ENCODE data around the gene TSPAN17. TPM values are rescaled to one million over a fixed set of nuclear protein-coding genes. Genes with fewer than 3 reads are reported as not detected.

Gene TSPAN17
- total RNA-seq, 1 experiment from 2014 or later, result 23.3 TPM

DNA sequence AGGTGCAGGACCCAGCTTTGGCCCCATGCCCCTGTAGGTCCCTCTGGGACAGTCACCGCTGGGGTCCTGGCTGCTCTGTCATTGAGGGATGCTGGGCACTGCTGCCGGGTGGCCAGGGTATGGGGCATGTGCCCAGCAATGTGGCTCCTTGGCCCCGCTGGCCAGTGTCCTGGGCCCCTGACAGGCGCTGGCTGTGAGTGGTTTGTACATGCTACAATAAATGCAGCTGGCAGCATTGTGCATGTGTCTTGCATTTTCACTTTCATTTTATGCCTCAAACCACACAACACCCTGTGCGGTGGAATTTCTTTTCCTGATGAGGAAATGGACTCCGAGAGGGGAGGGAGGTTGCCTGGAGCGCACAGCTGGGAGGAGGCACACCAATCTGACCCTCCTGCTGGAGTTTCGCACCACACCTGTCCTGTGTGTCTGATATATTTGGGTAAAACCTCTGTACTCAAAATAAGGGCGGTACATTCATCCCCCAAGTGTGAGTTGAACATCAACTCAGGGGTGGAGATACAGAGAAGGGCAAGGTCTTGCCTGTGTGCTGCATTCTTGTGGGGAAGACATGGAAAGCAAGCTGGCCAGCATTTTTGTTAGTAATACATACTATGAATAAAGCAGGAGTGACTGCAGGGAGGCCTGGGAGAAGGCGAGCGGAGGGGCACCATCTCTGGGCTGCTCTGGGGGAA lies 11.7 kb downstream of the TSPAN17 start:
- ChIA-PET POLR2A (ENCODE audit: low non-redundant PET) (no interaction called here), CTCF (interaction anchor here (1.3 to 1.7 kb wide), 2 partner anchors 9 to 453 kb away, joined by 4 read pairs; no protein-coding TSS in a partner anchor)
- no TSS peak for BruUV-seq (replicated peaks)
- TF ChIP-seq EZH2 (IDR thresholded peaks at IDR 0.05; ENCODE audit: borderline replicate concordance, low read depth, low read length, poor library complexity, severe bottlenecking), result no peak
- TF ChIP-seq, protein P1, sequence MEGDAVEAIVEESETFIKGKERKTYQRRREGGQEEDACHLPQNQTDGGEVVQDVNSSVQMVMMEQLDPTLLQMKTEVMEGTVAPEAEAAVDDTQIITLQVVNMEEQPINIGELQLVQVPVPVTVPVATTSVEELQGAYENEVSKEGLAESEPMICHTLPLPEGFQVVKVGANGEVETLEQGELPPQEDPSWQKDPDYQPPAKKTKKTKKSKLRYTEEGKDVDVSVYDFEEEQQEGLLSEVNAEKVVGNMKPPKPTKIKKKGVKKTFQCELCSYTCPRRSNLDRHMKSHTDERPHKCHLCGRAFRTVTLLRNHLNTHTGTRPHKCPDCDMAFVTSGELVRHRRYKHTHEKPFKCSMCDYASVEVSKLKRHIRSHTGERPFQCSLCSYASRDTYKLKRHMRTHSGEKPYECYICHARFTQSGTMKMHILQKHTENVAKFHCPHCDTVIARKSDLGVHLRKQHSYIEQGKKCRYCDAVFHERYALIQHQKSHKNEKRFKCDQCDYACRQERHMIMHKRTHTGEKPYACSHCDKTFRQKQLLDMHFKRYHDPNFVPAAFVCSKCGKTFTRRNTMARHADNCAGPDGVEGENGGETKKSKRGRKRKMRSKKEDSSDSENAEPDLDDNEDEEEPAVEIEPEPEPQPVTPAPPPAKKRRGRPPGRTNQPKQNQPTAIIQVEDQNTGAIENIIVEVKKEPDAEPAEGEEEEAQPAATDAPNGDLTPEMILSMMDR (conservative IDR thresholded peaks at IDR 0.05; ENCODE audit: low read depth, low read length), result no peak
- no peaks in the 10 kb centered on the region for H3K4me1 ChIP-seq (ENCODE audit: insufficient read depth, low read length, poor library complexity, severe bottlenecking)
- H3K36me3 ChIP-seq (ENCODE audit: insufficient read depth, low read length, poor library complexity, severe bottlenecking), result no peaks in the 10 kb centered on the region
- H3K4me3 ChIP-seq (ENCODE audit: low read depth, low read length, poor library complexity, severe bottlenecking), result no peak overlapping the region
- DNase-seq (ENCODE audit: low spot score), result no peak
- no peaks in the 10 kb centered on the region for H3K9me3 ChIP-seq (ENCODE audit: low read depth, low read length, poor library complexity, severe bottlenecking)
- intact Hi-C loops (cut with micrococcal nuclease; ENCODE audit: unreplicated experiment), result loop anchor here (2.0 kb wide), 1 partner anchor 160 kb away; no protein-coding TSS in a partner anchor
- H3K27ac ChIP-seq (ENCODE audit: low read depth, low read length, poor library complexity, severe bottlenecking), result no peak overlapping the region
- no peaks in the 10 kb centered on the region for H3K27me3 ChIP-seq (replicated peaks; ENCODE audit: insufficient read depth, low read depth, low read length, poor library complexity)

DNA sequence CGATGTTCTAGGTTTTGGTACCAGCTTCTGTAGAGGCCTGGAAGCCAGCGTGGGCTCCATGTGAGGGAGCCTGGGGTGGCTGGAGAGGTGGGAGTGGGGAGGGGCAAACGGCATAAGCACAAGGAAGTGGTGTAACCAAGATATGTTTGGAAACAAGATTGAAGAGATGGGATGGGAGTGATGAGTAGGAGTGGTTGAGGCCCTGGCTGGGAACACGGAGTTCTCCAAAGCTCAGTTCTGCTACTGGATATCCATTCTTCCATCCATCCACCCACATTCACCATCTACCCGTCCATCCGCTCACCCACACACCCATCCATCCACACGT lies 12.2 kb downstream of the TSPAN17 start:
- DNase-seq (ENCODE audit: low spot score), result no peak
- Histone ChIP-seq H3K27ac (ENCODE audit: low read depth, low read length, poor library complexity, severe bottlenecking) (no peak overlapping the region), H3K36me3 (ENCODE audit: insufficient read depth, low read length, poor library complexity, severe bottlenecking) (no peaks in the 10 kb centered on the region), H3K4me1 (ENCODE audit: insufficient read depth, low read length, poor library complexity, severe bottlenecking) (no peaks in the 10 kb centered on the region), H3K9me3 (ENCODE audit: low read depth, low read length, poor library complexity, severe bottlenecking) (no peaks in the 10 kb centered on the region), H3K27me3 (replicated peaks; ENCODE audit: insufficient read depth, low read depth, low read length, poor library complexity) (no peaks in the 10 kb centered on the region), H3K4me3 (ENCODE audit: low read depth, low read length, poor library complexity, severe bottlenecking) (no peak overlapping the region)
- ChIA-PET CTCF (no interaction called here), POLR2A (ENCODE audit: low non-redundant PET) (no interaction called here)
- BruUV-seq (replicated peaks), result no TSS peak
- intact Hi-C loops (cut with micrococcal nuclease; ENCODE audit: unreplicated experiment), result loop anchor here (2.0 kb wide), 1 partner anchor 159 kb away; no protein-coding TSS in a partner anchor
- TF ChIP-seq EZH2 (IDR thresholded peaks at IDR 0.05; ENCODE audit: borderline replicate concordance, low read depth, low read length, poor library complexity, severe bottlenecking), result no peak
- TF ChIP-seq, protein P1 (conservative IDR thresholded peaks at IDR 0.05; ENCODE audit: low read depth, low read length), result no peak

DNA sequence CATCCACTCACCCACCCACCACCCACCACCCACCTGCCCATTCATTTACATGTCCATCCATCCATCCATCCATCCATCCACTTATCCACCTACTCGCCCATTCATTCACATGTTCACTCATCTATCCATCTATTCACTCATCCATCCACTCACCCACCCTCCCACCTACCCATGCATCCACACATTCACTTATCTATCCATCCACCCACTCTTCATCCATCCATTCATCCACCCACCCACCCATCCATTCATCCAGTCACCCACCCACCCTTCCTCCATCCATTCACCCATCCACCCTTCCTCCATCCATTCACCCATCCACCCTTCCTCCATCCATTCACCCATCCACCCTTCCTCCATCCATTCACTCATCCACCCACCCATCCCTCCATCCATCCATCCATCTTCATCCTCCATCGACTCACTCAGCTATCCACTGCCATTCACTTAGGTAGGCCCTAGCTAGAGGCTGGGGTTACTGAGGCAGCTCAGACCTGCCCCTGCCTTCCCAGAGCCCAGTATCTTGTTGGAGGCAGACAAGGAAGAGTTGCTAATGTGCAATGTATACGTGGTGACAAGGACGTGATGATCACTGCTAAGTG lies 12.7 kb downstream of the TSPAN17 start:
- no peak for DNase-seq (ENCODE audit: low spot score)
- intact Hi-C loops (cut with micrococcal nuclease; ENCODE audit: unreplicated experiment), result loop anchor here (2.0 kb wide), 2 partner anchors 159 to 299 kb away; no protein-coding TSS in a partner anchor
- no peaks in the 10 kb centered on the region for H3K27me3 ChIP-seq (replicated peaks; ENCODE audit: insufficient read depth, low read depth, low read length, poor library complexity)
- POLR2A ChIA-PET (ENCODE audit: low non-redundant PET), result interaction anchor here (0.6 kb wide), 1 partner anchor 13 kb away, joined by 3 read pairs; no protein-coding TSS in a partner anchor
- no peaks in the 10 kb centered on the region for H3K9me3 ChIP-seq (ENCODE audit: low read depth, low read length, poor library complexity, severe bottlenecking)
- H3K36me3 ChIP-seq (ENCODE audit: insufficient read depth, low read length, poor library complexity, severe bottlenecking), result no peaks in the 10 kb centered on the region
- no peaks in the 10 kb centered on the region for H3K4me1 ChIP-seq (ENCODE audit: insufficient read depth, low read length, poor library complexity, severe bottlenecking)
- no peak overlapping the region for H3K4me3 ChIP-seq (ENCODE audit: low read depth, low read length, poor library complexity, severe bottlenecking)
- TF ChIP-seq, protein P1 (conservative IDR thresholded peaks at IDR 0.05; ENCODE audit: low read depth, low read length), result no peak
- TF ChIP-seq EZH2 (IDR thresholded peaks at IDR 0.05; ENCODE audit: borderline replicate concordance, low read depth, low read length, poor library complexity, severe bottlenecking), result no peak
- H3K27ac ChIP-seq (ENCODE audit: low read depth, low read length, poor library complexity, severe bottlenecking), result no peak overlapping the region
- BruUV-seq (replicated peaks), result no TSS peak
- CTCF ChIA-PET, result interaction anchor here (0.5 to 1.7 kb wide), 16 partner anchors 8 to 930 kb away, joined by 3 to 23 read pairs (median 4); partner anchors contain the start of genes RNF44 and TSPAN17

Measured in A673 (cell line).